ENCODE results near the gene EBLN2. TPM values are rescaled to one million over a fixed set of nuclear protein-coding genes. Genes with fewer than 3 reads are reported as not detected.

Gene EBLN2
- total RNA-seq, 2 donors from 2014 or later = 9.3 to 12.2 TPM

GRCh38 chr3:73046195-73046594 lies 15.3 kb upstream of the EBLN2 start:
- Mint-ChIP-seq H3K27ac (peak overlapping the region; percentile 45), H3K9me3 (no peaks in the 10 kb centered on the region), H3K36me3 (ENCODE audit: low read depth) (peaks cover 38% of the 10 kb centered on the region), H3K27me3 (ENCODE audit: insufficient read depth) (no peaks in the 10 kb centered on the region), H3K4me3 (no peak overlapping the region), H3K4me1 (peaks cover 45% of the 10 kb centered on the region)
- TF ChIP-seq CTCF (conservative IDR thresholded peaks at IDR 0.05) = no peak
- H3K4me3 ChIP-seq (ENCODE audit: low read length) = peak overlapping the region; percentile 3
- no peak overlapping the region for H3K27ac ChIP-seq (ENCODE audit: low read depth, low read length)
- H3K9ac ChIP-seq (ENCODE audit: extremely low read depth, low read length, poor library complexity, severe bottlenecking) = no peak overlapping the region
- H3K27me3 ChIP-seq (ENCODE audit: control insufficient read depth, insufficient read depth, low read length, poor library complexity, severe bottlenecking) = no peaks in the 10 kb centered on the region
- H3K4me1 ChIP-seq (ENCODE audit: control insufficient read depth, insufficient read depth, low read length) = peaks cover 4% of the 10 kb centered on the region
- H3K36me3 ChIP-seq (ENCODE audit: control insufficient read depth, insufficient read depth, low read length) = peaks cover 38% of the 10 kb centered on the region
- WGBS, 2 experiments (ENCODE audit: insufficient coverage in 1 of 2, insufficient read length in 1 of 2) = 33 to 40% methylated on average over 1 to 2 of the region's 2 CpGs
- H3K9me3 ChIP-seq (ENCODE audit: control insufficient read depth, low read length) = no peaks in the 10 kb centered on the region
- DNase-seq = no peak

- WGBS, 2 experiments (ENCODE audit: insufficient coverage in 1 of 2, insufficient read length in 1 of 2) = 97 to 99% methylated on average over 7 of the region's 10 CpGs
- Histone ChIP-seq H3K9ac (ENCODE audit: extremely low read depth, low read length, poor library complexity, severe bottlenecking) (no peak overlapping the region), H3K36me3 (ENCODE audit: control insufficient read depth, insufficient read depth, low read length) (peaks cover 46% of the 10 kb centered on the region), H3K4me3 (ENCODE audit: low read length) (no peak overlapping the region), H3K4me1 (ENCODE audit: control insufficient read depth, insufficient read depth, low read length) (peaks cover 2% of the 10 kb centered on the region), H3K27me3 (ENCODE audit: control insufficient read depth, insufficient read depth, low read length, poor library complexity, severe bottlenecking) (no peaks in the 10 kb centered on the region), H3K9me3 (ENCODE audit: control insufficient read depth, low read length) (no peaks in the 10 kb centered on the region), H3K27ac (ENCODE audit: low read depth, low read length) (no peak overlapping the region)
- no peaks in the 10 kb centered on the region for H3K27me3 Mint-ChIP-seq (ENCODE audit: insufficient read depth)
- DNase-seq = no peak
- H3K4me3 Mint-ChIP-seq = no peak overlapping the region
- no peak for TF ChIP-seq CTCF (conservative IDR thresholded peaks at IDR 0.05)
- H3K9me3 Mint-ChIP-seq = no peaks in the 10 kb centered on the region
- H3K4me1 Mint-ChIP-seq = peaks cover 25% of the 10 kb centered on the region
- H3K27ac Mint-ChIP-seq = no peak overlapping the region
- peaks cover 33% of the 10 kb centered on the region for H3K36me3 Mint-ChIP-seq (ENCODE audit: low read depth)
These were observed 12.1 kb upstream of the EBLN2 start for GRCh38 chr3:73049319-73049718.

GRCh38 chr3:73052857-73053256 lies 8.6 kb upstream of the EBLN2 start:
- H3K27me3 Mint-ChIP-seq (ENCODE audit: insufficient read depth) = no peaks in the 10 kb centered on the region
- no peak for TF ChIP-seq CTCF (conservative IDR thresholded peaks at IDR 0.05)
- 86 to 100% methylated on average over 1 to 2 of the region's 2 CpGs for WGBS, 2 experiments (ENCODE audit: insufficient coverage in 1 of 2, insufficient read length in 1 of 2)

More at GRCh38 chr3:73052857-73053256, 8.6 kb upstream of the EBLN2 start:
- H3K27me3 ChIP-seq (ENCODE audit: control insufficient read depth, insufficient read depth, low read length, poor library complexity, severe bottlenecking) = no peaks in the 10 kb centered on the region
- no peak overlapping the region for H3K9ac ChIP-seq (ENCODE audit: extremely low read depth, low read length, poor library complexity, severe bottlenecking)
- no peak for DNase-seq
- peaks cover 25% of the 10 kb centered on the region for H3K36me3 Mint-ChIP-seq (ENCODE audit: low read depth)
- H3K36me3 ChIP-seq (ENCODE audit: control insufficient read depth, insufficient read depth, low read length) = peaks cover 51% of the 10 kb centered on the region
- no peak overlapping the region for H3K4me3 ChIP-seq (ENCODE audit: low read length)
- H3K27ac Mint-ChIP-seq = peak overlapping the region; percentile 26
- H3K4me1 ChIP-seq (ENCODE audit: control insufficient read depth, insufficient read depth, low read length) = peaks cover 2% of the 10 kb centered on the region
- no peak overlapping the region for H3K4me3 Mint-ChIP-seq
- H3K9me3 Mint-ChIP-seq = no peaks in the 10 kb centered on the region
- peaks cover 4% of the 10 kb centered on the region for H3K4me1 Mint-ChIP-seq
- no peaks in the 10 kb centered on the region for H3K9me3 ChIP-seq (ENCODE audit: control insufficient read depth, low read length)
- H3K27ac ChIP-seq (ENCODE audit: low read depth, low read length) = no peak overlapping the region
